ENCODE measurements around the gene MSRB3. TPM values are rescaled to one million over a fixed set of nuclear protein-coding genes. Genes with fewer than 3 reads are reported as not detected.

Gene MSRB3
- total RNA-seq, 3 donors from 2014 or later, result 35.0 to 59.8 (median 51.8) TPM

GRCh38 chr12:65329721-65330120, 51.2 kb downstream of the MSRB3 start:
- TF ChIP-seq POLR2AphosphoS5 (IDR thresholded peaks at IDR 0.05), result no peak
- TF ChIP-seq CTCF (IDR thresholded peaks at IDR 0.05), result no peak
- no peak for TF ChIP-seq POLR2A (IDR thresholded peaks at IDR 0.05)
- no peak overlapping the region for H3K4me3 ChIP-seq
- intact Hi-C loops (cut with DNase I; ENCODE audit: low total_unique reads), result no loop called here
- no peak for DNase-seq (ENCODE audit: low spot score in 2 of 2)
- no peaks in the 10 kb centered on the region for H3K27me3 ChIP-seq
- no peaks in the 10 kb centered on the region for H3K9me3 ChIP-seq
- no peaks in the 10 kb centered on the region for H3K4me1 ChIP-seq
- H3K27ac ChIP-seq, result no peak overlapping the region
- no peaks in the 10 kb centered on the region for H3K36me3 ChIP-seq

GRCh38 chr12:65330331-65330730, 51.8 kb downstream of the MSRB3 start:
- intact Hi-C loops (cut with DNase I; ENCODE audit: low total_unique reads), result no loop called here
- Histone ChIP-seq H3K27me3 (no peaks in the 10 kb centered on the region), H3K9me3 (no peaks in the 10 kb centered on the region), H3K4me3 (no peak overlapping the region), H3K4me1 (no peaks in the 10 kb centered on the region), H3K36me3 (no peaks in the 10 kb centered on the region), H3K27ac (no peak overlapping the region)
- no peak for DNase-seq (ENCODE audit: low spot score in 2 of 2)
- no peak for TF ChIP-seq POLR2A (IDR thresholded peaks at IDR 0.05)
- no peak for TF ChIP-seq POLR2AphosphoS5 (IDR thresholded peaks at IDR 0.05)
- no peak for TF ChIP-seq CTCF (IDR thresholded peaks at IDR 0.05)

- no peak for DNase-seq (ENCODE audit: low spot score in 2 of 2)
- H3K27ac ChIP-seq, result no peak overlapping the region
- intact Hi-C loops (cut with DNase I; ENCODE audit: low total_unique reads), result no loop called here
- no peaks in the 10 kb centered on the region for H3K9me3 ChIP-seq
- H3K27me3 ChIP-seq, result no peaks in the 10 kb centered on the region
- no peaks in the 10 kb centered on the region for H3K4me1 ChIP-seq
- no peak overlapping the region for H3K4me3 ChIP-seq
- no peaks in the 10 kb centered on the region for H3K36me3 ChIP-seq
- TF ChIP-seq CTCF (IDR thresholded peaks at IDR 0.05) (no peak), POLR2A (IDR thresholded peaks at IDR 0.05) (no peak), POLR2AphosphoS5 (IDR thresholded peaks at IDR 0.05) (no peak)
Measured at GRCh38 chr12:65331456-65331855, 53.0 kb downstream of the MSRB3 start.

GRCh38 chr12:65333649-65334048, 55.2 kb downstream of the MSRB3 start:
- Histone ChIP-seq H3K36me3 (no peaks in the 10 kb centered on the region), H3K4me1 (no peaks in the 10 kb centered on the region), H3K9me3 (no peaks in the 10 kb centered on the region), H3K4me3 (no peak overlapping the region), H3K27me3 (no peaks in the 10 kb centered on the region), H3K27ac (no peak overlapping the region)
- TF ChIP-seq POLR2A (IDR thresholded peaks at IDR 0.05) (no peak), POLR2AphosphoS5 (IDR thresholded peaks at IDR 0.05) (no peak), CTCF (IDR thresholded peaks at IDR 0.05) (no peak)
- intact Hi-C loops (cut with DNase I; ENCODE audit: low total_unique reads), result no loop called here
- DNase-seq (ENCODE audit: low spot score in 2 of 2), result no peak

GRCh38 chr12:65334521-65334920, 56.0 kb downstream of the MSRB3 start:
- no peak for DNase-seq (ENCODE audit: low spot score in 2 of 2)
- intact Hi-C loops (cut with DNase I; ENCODE audit: low total_unique reads), result no loop called here
- Histone ChIP-seq H3K4me3 (no peak overlapping the region), H3K4me1 (no peaks in the 10 kb centered on the region), H3K9me3 (no peaks in the 10 kb centered on the region), H3K27ac (peak overlapping the region; percentile 11 to 33), H3K36me3 (no peaks in the 10 kb centered on the region), H3K27me3 (no peaks in the 10 kb centered on the region)
- TF ChIP-seq POLR2A (IDR thresholded peaks at IDR 0.05), result no peak
- TF ChIP-seq CTCF (IDR thresholded peaks at IDR 0.05), result no peak
- TF ChIP-seq POLR2AphosphoS5 (IDR thresholded peaks at IDR 0.05), result no peak

Measured in breast epithelium (tissue), 4 donors.